Stimulated activated CD4-positive, alpha-beta T cell treated with anti-CD3 and anti-CD28 coated beads, Interleukin-4, amount 100 ng/mL, for 4 hours (primary cell): ENCODE data around the gene GPR89A.

ENCODE experiments used
- DNase-seq, 2 experiments: peaks; one replicate each; pipeline ENCODE4 v3.0.0-alpha.2; 2020

The GPR89A gene

DNA sequence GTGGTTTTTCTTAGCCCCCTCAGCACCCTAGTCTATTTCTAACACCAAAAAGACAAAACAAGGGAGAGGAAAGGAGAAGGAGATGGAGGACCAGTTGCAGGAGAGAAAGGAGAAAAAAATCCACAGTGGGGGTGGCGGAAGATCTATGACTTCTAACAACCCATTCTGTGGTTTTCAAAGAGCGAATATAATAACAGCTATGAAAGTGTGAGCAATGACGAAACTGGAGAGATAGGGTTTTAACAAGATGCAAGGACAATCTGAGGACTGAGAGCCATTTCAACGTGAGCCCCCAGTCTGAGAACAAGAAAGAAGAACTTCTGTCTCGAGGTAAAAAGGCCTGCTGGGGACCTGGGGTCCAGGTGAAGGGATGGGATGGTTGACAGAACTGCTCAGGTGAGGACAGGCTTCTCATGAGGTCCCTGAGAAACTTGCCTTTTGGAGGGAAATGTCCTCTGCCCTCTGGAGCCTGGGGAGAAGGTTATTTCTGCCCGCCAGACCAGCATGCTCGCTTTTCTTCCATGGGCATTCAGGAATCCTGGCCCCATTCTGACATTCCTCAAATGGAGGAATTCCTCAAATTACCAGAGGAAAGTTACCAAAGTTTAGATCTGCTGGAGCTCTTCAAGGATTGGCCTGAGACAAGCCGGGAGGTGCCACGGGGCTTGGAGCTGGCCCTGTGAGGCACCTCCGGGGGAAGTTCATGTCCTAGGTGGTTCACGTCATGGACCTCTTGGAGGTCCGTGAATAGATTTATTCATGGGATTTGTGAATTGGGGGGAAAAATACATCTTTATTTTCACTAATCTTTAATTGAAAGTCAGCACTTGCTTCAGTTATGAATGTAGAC lies 111.7 kb downstream of the GPR89A start, which contains the start of gene CD160:
Gene CD160, plus strand, starts transcription at position 270 of the 850 bp plus-strand sequence. CDS start 8,829 bp downstream, outside the sequence.
- no peak for DNase-seq
